NCI-H82 (cell line): ENCODE results near the gene CYP26A1.

Experiments
- DNase-seq: peaks from one replicate; lab custom pipeline; 2025; lab: John Stamatoyannopoulos, UW

Gene CYP26A1

GRCh38 chr10:93064874-93065660 is 8.6 kb upstream of the CYP26A1 start:
- no peak for DNase-seq

- DNase-seq: peak; percentile 12
These were observed 7.8 kb upstream of the CYP26A1 start for GRCh38 chr10:93065675-93066543.

- no peak for DNase-seq
These were observed 7.2 kb upstream of the CYP26A1 start for GRCh38 chr10:93066544-93066913.

GRCh38 chr10:93067443-93068365 is 6.0 kb upstream of the CYP26A1 start:
- DNase-seq: no peak

- peak; percentile 11 for DNase-seq
These were observed 5.1 kb upstream of the CYP26A1 start for GRCh38 chr10:93068411-93069244.

- DNase-seq: no peak
These were observed 4.5 kb upstream of the CYP26A1 start for GRCh38 chr10:93069245-93069561.

- no peak for DNase-seq
These were observed 3.1 kb upstream of the CYP26A1 start for GRCh38 chr10:93070378-93071176.

- no peak for DNase-seq
These were observed 2.6 kb upstream of the CYP26A1 start for GRCh38 chr10:93071177-93071472.

- DNase-seq: peak; percentile 9
These were observed 1.9 kb upstream of the CYP26A1 start for GRCh38 chr10:93071674-93072224.

GRCh38 chr10:93072225-93072712 is 1.4 kb upstream of the CYP26A1 start:
- no peak for DNase-seq

- no peak for DNase-seq
These were observed 767 bp upstream of the CYP26A1 start for GRCh38 chr10:93072713-93073538.

GRCh38 chr10:93074147-93074596 is 479 bp downstream of the CYP26A1 start:
- DNase-seq: peak; percentile 37

- no peak for DNase-seq
These were observed 1.1 kb downstream of the CYP26A1 start for GRCh38 chr10:93074597-93075368.

- DNase-seq: no peak
These were observed 1.9 kb downstream of the CYP26A1 start for GRCh38 chr10:93075369-93076221.

GRCh38 chr10:93076871-93077270 is 3.2 kb downstream of the CYP26A1 start:
- DNase-seq: no peak

GRCh38 chr10:93077860-93078337 is 4.2 kb downstream of the CYP26A1 start:
- no peak for DNase-seq

GRCh38 chr10:93079663-93080349 is 6.1 kb downstream of the CYP26A1 start:
- no peak for DNase-seq
